GM12891 (cell line): Measurements from ENCODE around the gene FOXK1.

Source experiments
- POLR2A ChIP-seq: IDR thresholded peaks from 2 replicates; pipeline ENCODE4 v1.6.1; 2011; ENCODE audit warnings: low read depth, low read length, control low read depth
- POLR2AphosphoS5 ChIP-seq: IDR thresholded peaks from 2 replicates; pipeline ENCODE4 v1.6.1; 2011; ENCODE audit warnings: low read depth, low read length, control low read depth

DNA sequence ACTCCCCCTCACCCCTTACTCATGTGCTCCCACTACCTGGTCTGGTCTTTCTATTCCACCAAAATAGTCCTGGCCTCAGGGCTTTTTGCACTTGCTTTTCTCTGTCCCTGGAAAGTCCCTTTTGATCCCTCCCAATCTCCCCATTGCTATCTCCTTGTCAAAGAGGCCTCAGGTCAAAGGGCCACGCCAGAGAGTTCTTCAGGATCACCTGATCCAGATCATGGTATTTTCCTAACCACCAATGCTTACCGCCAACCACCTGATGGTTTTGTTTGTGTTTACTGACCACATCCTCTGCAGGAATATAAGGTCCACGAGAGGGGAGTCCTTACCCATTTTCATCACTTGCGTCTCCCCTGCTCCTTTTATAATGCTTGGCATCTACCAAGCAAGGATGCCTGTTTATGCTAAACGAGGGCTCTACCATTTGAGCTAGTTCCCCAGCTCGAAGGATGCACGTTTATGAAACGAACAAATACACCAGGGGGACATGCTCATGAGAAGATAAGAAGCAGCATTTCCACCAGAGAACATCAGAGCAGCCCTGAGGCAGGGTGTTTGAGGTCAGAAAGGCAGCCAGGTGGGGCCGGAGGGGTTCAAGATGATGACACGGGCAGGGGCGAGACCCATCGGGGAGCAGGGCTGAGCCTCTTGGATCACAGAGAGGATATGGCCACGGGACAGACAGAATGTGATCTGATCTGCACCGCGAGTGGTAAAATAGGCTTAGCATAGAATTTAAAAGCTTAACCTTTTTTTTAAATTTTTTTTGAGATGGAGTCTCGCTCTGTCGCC is 43.1 kb upstream of the FOXK1 start:
- TF ChIP-seq POLR2A (no peak), POLR2AphosphoS5 (no peak)
